VCaP (cell line): ENCODE measurements around the gene FREM1.
A peak's percentile ranks its signal among the peaks of the same experiment; 100 is the strongest.

Experiments
- H3K27ac ChIP-seq: fragments of 450-650 bp; 2 replicates; pipeline ENCODE4 v1.5.1; 2017
- TF ChIP-seq, protein P1 (sequence below): fragments of 450-650 bp; conservative IDR thresholded peaks from 2 replicates; pipeline ENCODE4 v1.5.1; 2017; ENCODE audit warnings: mild to moderate bottlenecking, moderate library complexity

The FREM1 gene

GRCh38 chr9:14780693-14781092, 129.5 kb downstream of the FREM1 start:
- TF ChIP-seq, protein P1, sequence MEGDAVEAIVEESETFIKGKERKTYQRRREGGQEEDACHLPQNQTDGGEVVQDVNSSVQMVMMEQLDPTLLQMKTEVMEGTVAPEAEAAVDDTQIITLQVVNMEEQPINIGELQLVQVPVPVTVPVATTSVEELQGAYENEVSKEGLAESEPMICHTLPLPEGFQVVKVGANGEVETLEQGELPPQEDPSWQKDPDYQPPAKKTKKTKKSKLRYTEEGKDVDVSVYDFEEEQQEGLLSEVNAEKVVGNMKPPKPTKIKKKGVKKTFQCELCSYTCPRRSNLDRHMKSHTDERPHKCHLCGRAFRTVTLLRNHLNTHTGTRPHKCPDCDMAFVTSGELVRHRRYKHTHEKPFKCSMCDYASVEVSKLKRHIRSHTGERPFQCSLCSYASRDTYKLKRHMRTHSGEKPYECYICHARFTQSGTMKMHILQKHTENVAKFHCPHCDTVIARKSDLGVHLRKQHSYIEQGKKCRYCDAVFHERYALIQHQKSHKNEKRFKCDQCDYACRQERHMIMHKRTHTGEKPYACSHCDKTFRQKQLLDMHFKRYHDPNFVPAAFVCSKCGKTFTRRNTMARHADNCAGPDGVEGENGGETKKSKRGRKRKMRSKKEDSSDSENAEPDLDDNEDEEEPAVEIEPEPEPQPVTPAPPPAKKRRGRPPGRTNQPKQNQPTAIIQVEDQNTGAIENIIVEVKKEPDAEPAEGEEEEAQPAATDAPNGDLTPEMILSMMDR = no peak
- H3K27ac ChIP-seq = peak overlapping the region; percentile 17; the same call in 1 of the 2 replicates

GRCh38 chr9:14780251-14780650, 130.0 kb downstream of the FREM1 start:
- TF ChIP-seq, protein P1 = no peak
- H3K27ac ChIP-seq = peak overlapping the region; percentile 17; the same call in 1 of the 2 replicates

DNA sequence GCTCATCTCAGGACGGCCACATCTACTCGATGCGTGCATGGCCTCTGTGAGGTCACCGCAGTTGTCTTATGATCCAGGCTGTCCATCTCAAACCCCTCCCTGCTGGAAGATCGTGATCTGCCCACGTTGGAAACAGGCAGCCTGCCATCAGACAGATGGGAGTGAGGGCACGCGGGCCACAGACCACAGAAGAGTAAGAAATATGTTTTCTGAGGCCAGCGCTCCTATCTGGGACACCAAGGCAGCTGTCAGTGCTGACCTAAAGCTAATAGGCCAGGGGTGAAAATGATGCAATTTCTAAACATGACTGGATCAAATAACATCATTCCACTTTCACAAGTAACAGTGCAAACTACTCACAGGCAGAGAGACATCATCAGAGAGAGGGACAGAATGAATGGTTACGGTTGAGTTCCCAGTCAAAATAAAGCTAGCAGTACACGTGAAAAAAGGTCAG, 130.6 kb downstream of the FREM1 start:
- TF ChIP-seq, protein P1 = no peak
- H3K27ac ChIP-seq = no peak overlapping the region

DNA sequence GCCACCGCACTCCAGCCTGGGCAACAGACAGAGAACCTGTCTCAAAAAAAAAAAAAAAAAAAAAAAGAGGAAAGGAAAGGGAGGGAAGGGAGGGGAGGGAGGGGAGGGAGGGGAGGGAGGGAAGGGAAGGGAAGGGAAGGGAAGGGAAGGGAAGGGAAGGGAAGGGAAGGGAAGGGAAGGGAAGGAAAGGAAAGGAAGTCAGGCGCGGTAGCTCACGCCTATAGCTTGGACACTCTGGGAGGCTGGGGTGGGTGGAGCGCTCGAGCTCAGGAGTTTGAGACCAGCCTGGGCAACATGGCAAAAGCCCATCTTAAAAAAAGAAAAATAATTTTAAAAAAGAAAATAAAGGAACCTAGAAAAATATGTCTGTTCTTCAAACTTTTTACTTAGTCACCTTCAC, 131.7 kb downstream of the FREM1 start:
- no peak overlapping the region for H3K27ac ChIP-seq
- TF ChIP-seq, protein P1 = no peak

GRCh38 chr9:14775917-14776316, 134.3 kb downstream of the FREM1 start:
- TF ChIP-seq, protein P1 = no peak
- no peak overlapping the region for H3K27ac ChIP-seq

DNA sequence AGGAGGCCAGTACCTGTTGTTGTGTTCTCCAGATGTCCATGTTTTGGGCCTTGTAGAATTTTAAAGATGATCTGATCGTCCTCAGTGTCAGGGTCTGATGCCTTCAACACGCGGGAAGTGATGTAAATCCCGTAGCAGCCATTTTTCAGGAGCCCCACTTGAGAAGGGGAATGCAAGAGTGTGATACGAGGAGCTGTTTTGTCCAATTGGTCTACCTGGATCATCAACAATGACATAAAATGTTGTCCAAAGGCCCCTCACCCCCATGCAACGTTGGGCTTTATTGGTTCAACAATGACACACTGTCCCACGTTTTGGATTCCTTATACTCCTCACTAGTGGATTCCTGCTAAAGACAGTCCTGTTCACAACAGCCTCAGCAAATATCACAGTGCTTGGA, 139.6 kb downstream of the FREM1 start:
- H3K27ac ChIP-seq = no peak overlapping the region
- TF ChIP-seq, protein P1 = no peak

DNA sequence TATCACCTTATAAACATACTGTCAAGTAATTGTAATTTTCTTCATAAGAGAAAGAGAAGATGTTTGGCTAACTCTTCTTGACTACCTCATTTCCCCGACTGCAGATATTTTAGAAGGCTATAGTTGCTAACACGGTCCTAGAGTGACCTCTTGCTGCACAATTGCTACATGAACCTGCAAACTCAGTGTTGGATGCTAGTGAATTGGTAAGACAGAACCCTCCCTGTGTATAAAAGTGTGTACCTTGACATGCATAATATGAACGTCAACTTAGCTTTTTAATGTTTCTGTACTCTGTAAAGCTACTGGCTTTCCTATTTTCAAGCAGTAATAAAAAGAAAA, 141.0 kb downstream of the FREM1 start:
- no peak overlapping the region for H3K27ac ChIP-seq
- TF ChIP-seq, protein P1 = peak; percentile 43
